Glomerular visceral epithelial cell (primary cell): ENCODE results near the gene FLRT3.
A peak's percentile ranks its signal among the peaks of the same experiment; 100 is the strongest.

Experiments
- DNase-seq: peaks from one replicate; pipeline ENCODE4 v3.0.0-alpha.2; 2016; ENCODE audit errors: extremely low spot score

FLRT3 gene

DNA sequence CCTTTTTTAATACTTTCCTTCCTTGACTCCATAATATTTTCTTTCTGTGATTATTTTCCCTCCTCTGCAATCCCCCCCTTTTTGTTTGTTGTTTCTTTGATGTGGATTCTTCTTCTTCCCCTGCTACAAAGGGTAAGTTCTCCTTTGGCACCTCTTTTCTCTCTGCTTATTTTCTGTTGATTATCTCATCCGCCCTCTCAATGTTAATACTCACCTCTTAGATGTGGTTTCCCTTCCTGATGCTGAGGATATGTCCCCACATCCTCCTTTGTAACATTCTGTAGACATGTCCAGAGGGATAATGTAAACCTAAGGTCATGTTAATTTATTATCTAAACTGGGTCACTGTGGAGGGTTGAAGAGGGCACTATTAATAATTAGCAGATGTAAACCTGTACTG lies 17.7 kb downstream of the FLRT3 start:
- no peak for DNase-seq

DNA sequence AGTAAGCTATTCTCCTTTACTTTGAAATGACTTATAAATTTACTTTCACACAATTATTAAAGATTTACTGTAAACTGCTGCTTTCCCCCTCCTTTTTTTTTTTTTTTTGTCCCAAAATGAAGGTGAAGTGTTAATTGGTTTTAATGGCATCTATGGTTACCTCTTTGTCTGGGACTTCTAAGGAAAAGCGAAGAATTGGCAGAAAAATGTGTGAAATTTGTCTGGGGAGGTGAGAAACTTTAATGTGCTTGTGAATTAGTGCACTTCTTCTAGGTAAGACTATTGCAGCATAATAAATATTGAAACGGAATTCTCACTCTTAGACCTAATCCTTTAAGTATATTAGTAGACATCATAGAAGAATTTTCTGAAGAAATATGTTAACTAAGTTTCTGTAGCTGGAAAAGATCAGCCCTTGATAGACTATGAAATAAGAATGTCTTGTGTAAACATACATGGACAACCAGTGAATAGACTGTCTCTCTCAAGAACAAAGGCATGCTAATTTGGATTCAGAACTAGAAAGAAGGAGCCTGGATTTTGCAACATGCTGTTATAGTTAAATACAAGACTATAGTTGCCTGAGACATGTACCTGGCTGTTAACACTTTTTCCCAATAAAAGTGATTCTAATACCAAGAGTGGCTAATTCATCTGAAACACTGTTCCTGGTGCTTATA lies 23.9 kb downstream of the FLRT3 start:
- DNase-seq, result no peak

DNA sequence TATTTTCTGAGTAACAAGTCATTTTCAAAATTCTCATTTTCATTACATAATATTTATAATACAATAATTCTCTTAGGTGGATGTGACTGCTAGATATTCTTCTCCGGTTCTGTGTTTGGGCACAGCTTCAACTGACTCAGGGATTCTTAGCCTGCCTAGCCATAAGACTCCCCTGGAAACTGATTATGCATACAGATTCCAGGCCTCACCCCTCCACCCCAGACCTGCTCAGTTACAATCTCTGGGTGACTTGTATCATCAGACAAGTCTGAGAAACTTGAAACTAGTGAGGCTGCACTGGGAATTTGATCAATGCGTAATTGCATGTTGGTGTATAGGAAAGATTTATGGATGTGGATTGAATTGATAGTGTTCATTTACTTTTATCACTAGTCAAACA lies 25.4 kb downstream of the FLRT3 start:
- DNase-seq, result no peak

DNA sequence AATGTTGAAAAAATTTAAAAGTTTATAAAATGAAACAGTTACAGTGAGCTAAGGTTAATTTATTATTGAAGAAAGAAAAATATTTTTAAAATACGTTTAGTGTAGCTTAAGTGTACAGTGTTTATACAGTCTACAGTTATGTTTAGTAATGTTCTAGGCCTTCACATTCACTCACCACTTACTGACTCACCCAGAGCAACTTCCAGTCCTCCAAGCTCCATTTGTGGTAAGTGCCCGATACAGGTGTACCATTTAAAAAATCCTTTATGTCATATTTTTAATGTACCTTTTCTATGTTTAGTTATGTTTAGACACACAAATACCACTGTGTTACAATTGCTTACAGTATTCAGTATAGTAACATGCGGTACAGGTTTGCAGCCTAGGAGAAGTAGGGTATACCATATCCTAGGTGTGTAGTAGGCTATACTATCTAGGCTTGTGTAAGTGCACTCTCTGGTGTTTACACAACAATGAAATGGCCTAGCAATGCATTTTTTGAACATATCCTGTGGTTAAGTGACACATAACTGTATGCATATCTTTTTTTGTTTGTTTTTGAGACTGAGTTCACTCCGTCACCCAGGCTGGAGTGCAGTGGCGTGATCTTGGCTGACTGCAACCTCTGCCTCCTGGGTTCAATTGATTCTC lies 26.3 kb downstream of the FLRT3 start:
- no peak for DNase-seq

DNA sequence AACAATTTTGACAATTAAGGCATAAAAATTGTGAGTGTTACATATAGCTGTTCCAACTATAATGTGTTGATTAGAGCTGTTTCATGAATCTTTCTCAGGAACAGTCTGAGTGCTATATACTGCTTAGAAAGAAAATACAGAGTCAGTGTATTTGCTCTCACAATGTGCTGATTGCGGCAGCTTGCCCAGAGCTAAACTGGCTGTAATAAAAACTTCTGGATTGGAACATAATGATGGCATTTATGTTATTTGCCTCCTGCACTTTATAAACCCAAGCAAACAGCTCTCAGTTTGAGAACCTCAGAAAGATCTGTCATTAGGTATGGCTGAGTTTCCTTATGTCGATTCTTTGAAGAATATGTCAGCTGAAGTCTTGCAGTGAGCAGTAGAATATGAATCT lies 29.5 kb downstream of the FLRT3 start:
- DNase-seq, result no peak

DNA sequence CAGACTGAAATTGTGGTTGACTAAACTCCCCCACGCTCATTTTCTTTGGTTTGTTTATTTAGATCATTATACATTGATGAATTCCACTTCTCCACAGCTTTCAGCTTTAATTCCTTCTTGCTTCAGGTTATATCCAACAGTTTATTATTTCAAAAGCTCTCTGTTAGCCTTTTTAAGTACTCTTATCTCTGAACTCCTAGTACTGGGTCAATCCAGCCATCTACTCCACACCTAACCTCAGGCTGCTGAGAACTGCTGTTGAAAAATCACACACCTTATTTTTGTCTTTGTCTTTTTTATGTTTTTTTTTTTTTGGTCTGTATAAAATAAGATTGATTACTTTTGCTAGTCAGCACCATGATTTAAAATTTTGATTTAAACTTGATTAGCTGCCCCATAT lies 32.9 kb downstream of the FLRT3 start:
- no peak for DNase-seq

DNA sequence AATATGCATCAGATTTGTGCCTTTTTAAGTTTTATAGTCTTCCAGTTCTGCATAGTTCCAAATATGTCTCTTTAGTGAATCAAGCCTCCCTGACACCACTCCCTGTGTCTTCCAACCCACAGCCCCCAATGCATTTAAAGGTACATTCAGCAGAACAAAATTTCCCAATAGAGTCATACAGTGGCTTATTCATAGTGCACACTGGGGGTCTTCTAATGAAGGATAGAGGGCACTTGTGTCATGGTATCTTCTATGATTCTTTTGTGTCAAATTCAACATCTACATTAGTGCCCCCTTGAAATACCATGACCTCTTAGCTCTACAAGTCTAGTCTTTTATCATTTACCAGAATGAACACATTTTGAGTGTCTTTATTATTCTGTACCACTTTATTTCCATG lies 33.8 kb downstream of the FLRT3 start:
- DNase-seq, result no peak

DNA sequence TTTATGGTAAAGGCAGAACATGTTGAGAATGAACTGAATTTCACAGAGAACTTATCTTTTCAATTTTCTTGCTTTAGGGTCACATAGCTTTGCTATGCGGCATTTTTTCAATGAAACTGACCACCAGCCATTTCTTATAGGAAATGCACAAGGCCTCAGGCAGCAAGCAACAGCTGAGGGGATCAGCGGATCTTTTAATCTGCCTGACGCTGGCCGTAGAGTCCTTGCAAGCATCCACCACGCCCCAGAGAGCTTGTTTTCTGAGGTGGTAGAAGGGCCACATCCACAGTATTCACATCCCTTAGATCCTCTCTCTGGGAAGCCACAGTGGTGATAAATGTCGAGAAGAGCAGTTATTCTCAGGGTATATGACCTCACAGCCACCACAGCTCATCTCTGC lies 34.3 kb downstream of the FLRT3 start:
- no peak for DNase-seq

DNA sequence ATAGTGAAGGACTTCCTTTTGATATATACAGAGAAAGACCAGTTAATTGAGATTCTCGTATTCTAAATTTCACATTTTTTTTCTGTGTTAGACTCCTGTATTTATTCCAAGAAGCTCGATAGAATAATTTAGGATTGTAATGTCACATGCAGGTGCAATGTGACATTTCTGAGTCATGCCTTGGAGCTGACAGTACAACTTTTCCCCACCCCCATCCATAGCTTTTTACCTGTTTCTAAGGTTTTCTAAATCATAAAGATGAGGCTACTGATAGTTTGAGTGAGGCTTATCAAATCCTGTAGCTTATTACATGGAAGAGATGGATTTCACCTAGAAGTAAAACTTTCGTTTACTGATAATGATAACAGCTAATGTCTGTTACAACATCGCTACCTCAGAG lies 37.6 kb downstream of the FLRT3 start:
- DNase-seq, result no peak

DNA sequence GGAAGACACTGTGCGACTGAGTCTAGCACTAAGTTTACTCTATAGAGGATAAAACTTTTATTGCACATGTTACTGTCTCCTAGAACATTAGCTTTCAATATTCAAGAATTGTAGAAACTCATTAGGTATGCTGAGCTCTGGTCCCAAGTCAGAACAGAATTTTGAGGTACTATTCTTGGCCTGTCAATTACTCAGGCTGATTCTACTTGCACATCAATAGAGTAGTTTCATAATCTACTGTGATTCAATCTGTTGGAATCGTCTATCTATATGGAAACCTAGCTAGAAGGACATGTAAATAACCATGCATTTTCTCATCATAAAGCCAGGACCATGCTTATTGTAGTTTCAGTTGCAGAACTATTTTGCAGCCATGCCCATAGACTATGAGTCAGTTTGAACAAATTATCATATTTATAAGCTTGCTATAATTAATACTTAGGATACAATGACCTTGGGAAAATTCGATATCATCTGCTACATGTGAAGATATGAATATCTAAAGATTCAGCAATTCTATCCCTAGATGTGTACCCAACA lies 41.6 kb downstream of the FLRT3 start:
- DNase-seq, result no peak

DNA sequence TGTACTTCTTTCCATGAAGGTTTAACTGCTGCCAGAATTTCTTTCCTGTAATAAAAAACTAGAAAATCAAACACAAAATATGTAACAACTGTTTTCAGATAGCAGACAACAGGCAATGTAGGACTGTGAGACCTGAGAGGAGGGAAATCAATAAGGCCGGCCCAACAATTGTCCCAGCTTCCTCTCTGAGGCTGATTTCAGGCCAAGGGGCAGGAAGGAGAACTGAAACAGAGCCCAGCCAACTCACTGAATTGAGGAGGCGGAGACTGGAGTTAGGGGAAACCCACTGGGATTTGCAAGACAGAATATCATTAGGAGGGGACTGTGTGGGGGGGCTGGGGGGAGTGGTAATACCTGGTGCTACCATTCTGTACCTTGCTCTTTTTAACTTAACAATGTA lies 42.2 kb downstream of the FLRT3 start:
- DNase-seq, result no peak

DNA sequence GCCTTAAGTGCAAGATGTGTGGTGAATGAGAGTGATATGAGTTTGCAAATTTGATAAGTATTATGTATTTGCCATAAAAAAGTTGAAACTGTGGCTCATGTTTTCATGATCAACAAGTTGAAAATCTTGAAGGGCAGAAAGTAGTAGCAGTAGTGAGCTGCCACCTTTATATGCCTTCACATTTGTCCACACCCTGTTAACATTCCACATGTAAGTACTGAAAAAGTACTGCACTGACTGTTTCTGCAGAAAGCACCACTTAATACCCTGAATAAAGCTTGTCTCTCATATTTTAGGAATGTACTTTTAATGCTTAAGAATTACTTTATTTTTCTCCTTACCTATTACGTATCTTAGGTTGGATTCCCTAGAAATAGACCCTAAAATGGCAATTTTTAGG lies 45.9 kb downstream of the FLRT3 start:
- no peak for DNase-seq

DNA sequence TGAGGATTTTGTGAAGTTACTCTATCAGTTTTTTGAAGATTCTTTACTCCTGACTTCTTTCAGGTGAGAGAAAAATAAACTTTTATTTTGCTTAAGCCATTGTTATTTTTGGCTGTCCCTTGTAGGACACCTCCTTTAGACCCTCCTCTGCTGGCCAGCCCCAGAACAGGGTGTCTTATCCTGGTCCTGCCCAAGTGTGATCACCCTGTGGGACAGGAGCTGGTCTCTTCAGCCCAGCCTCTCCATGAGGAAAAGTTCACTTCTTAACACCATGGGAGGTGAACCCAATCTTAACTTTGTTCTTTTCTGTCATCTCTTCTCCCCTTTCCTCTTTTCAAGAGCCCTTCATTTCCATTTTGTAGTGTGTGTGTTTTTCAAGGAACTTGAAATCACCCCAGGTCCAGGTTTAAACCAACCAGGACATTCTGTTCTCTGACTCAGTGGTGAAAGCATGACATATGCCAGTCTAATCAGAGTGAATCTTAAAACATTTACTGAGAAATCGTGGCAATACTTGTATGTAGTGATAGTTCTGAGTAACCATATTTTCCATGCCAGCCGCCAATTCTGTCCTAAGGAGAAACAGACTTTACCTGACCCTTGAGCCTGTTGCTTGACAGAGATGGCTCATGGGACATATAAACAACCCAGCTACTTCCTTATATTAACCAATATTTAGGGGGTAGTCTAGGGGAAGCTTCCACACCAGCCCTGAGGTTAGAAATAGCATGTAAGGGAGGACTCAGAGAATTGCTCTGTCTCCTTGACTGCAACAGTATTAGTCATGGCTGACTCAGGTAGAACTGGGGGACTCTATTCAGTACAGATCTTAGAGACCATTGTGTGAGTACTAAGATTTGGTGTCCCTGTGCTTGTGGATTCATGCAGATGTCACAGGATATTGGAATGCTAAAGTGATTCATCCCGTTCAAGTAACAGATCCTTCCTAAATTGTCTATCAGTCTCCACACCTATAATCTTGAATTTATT lies 48.8 kb downstream of the FLRT3 start:
- peak; percentile 28 for DNase-seq

DNA sequence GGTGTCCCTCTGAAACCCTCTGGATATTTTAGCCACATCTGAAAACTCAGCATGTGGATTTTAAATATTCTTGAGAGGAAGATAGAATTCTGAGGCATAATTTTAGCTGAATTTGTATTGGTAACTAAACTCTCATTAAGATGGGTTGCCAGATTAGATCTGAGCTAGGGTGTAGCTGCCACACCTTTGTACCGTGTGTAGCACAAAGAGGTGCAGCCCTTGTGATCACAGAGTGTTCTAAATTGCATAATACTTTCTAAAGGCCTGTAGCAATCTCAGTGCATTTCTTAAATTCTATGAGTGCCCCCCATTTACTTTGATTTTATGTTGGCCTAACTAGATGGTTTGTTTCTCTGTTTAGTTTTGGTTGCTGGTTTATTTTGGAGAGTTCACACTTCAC lies 53.0 kb downstream of the FLRT3 start:
- no peak for DNase-seq

DNA sequence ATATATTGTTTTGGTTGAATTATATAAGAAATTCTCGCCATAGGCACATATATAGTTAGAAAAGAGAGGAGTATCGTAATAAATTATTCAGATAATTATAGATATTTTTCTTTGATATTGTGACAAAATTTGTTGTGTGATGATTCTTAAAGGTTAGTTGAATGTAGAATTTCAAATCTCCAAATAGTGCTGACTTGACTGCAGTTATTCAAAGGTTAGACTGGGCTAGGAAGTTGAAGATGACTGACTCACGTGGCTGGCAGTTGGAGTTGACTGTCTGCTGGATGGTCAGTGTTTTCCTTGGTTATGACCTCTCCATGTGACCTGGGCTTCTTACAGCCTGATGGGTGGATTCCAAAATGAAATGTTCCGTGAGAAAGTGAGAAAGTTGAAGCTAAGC lies 55.3 kb downstream of the FLRT3 start:
- DNase-seq, result no peak
